NCI-H146 treated with DMSO at 0.1 percent for 48 hours (cell line): ENCODE data around the gene SEC31B.

Experiments used
- DNase-seq: peaks from one replicate; lab custom pipeline; 2025; ENCODE audit not compliant: unreplicated experiment; lab: John Stamatoyannopoulos, UW

The SEC31B gene

DNA sequence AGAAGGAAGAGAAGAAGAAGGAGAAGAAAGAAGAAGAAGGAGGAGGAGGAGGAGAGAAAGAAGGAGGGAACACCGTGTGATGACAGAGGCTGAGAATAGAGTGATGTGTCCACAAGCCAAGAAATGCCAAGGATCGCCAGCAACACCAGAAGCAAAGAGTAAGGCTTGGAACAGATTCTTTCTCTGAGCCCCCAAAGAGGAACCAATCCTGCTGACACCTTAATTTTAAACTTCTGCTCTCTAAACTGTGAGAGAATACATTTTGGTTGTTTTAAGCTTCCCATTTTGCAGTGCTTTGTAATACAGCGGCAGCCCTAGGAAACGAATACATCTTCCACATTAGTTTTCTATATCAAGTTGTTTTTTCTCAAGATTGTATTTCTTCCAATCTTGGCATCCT is 70.7 kb downstream of the SEC31B start:
- DNase-seq, result no peak

DNA sequence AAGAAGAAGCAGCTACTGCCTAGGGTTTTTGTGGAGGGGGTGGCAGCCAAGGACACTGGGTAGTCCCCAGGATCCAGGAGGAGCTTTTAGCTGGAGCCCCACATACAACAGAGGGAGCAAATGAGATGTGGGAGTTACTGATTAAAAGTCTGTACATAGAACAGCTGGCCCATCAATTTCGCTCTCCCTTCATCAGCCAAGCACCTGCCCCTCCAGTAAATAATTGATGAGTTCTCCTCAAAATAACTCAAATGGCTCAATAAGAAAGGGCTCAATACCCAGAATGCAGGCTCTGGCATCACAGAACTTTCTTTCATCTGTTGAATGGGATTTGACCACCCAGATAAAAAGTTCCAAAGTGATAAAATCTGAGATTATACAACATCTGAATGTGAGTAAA is 72.0 kb downstream of the SEC31B start:
- DNase-seq, result no peak

GRCh38 chr10:100446130-100446761 is 73.4 kb downstream of the SEC31B start:
- peak; percentile 4 for DNase-seq

DNA sequence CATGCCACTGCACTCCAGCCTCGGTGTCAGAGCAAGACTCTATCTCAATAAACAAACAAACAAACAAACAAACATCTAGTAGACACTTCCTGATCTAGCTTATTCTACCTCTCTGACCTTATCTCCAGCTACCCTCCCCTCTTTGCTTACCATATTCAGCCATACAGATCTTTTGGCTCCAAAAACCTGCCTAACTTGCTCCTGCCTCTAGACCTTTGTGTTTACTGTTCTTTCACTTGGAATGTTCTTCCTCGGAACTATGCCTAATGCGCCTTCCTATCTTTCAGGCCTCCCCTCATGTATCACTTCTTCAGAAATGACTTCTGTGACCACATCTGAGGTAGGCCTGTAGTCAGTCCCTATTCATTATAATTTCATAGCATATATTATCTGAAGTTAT is 77.1 kb downstream of the SEC31B start:
- no peak for DNase-seq

- no peak for DNase-seq
These were observed 80.9 kb downstream of the SEC31B start for GRCh38 chr10:100438674-100439315.
